GM12801 (cell line): Measurements from ENCODE around the gene IDH3B.

ENCODE experiments used
- TF ChIP-seq, protein P1 (sequence below): IDR thresholded peaks from one replicate; pipeline ENCODE4 v1.5.1; 2011; ENCODE audit warnings: control low read depth; ENCODE audit not compliant: insufficient read length; ENCODE audit errors: extremely low read depth

The IDH3B gene

GRCh38 chr20:2653556-2654383 lies 10.2 kb downstream of the IDH3B start:
- TF ChIP-seq, protein P1, sequence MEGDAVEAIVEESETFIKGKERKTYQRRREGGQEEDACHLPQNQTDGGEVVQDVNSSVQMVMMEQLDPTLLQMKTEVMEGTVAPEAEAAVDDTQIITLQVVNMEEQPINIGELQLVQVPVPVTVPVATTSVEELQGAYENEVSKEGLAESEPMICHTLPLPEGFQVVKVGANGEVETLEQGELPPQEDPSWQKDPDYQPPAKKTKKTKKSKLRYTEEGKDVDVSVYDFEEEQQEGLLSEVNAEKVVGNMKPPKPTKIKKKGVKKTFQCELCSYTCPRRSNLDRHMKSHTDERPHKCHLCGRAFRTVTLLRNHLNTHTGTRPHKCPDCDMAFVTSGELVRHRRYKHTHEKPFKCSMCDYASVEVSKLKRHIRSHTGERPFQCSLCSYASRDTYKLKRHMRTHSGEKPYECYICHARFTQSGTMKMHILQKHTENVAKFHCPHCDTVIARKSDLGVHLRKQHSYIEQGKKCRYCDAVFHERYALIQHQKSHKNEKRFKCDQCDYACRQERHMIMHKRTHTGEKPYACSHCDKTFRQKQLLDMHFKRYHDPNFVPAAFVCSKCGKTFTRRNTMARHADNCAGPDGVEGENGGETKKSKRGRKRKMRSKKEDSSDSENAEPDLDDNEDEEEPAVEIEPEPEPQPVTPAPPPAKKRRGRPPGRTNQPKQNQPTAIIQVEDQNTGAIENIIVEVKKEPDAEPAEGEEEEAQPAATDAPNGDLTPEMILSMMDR: no peak

DNA sequence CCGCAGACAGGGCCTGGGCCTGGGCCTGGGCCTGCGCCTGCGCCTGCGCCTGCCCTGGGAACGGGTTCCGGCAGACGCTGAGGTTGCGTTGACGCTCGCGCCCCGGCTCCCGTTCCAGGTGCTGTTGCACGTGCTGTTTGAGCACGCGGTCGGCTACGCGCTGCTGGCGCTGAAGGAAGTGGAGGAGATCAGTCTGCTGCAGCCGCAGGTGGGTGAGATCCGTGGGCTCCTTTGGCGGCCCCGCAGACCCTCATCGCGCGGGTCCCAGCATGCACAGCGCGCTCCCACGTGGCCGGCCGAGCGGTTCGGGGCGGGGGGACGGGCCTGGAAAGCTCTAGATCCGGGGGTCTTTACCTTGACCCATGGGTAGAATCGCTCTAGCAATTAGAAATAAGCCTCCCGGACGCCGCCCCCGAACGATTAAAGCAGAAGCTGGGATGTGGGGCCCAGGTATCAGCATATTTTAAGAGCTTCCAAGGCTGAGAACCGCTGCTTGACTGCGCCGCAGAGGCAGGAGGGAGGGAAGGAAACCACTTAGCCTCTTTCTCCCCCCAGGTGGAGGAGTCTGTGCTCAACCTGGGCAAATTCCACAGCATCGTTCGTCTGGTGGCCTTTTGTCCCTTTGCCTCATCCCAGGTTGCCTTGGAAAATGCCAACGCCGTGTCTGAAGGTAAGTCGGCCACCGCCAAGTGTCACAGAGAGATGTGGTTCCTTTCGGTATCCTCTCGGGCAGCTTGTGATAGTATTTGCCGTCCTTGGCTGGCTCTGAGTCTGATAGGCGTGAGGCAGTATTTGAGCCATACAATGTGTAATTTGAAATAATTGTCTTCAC lies 11.1 kb downstream of the IDH3B start:
- TF ChIP-seq, protein P1: no peak

- TF ChIP-seq, protein P1: no peak
These were observed 12.0 kb downstream of the IDH3B start, which contains the start of gene NOP56 for GRCh38 chr20:2651772-2652723. Gene NOP56 (plus strand): TSS chr20:2652632. CDS start chr20:2652661, 29 bp downstream.

- TF ChIP-seq, protein P1: no peak
These were observed 20.3 kb downstream of the IDH3B start for GRCh38 chr20:2643708-2644107.

- TF ChIP-seq, protein P1: no peak
These were observed 23.1 kb downstream of the IDH3B start for GRCh38 chr20:2640899-2641298.

GRCh38 chr20:2640260-2640659 lies 23.8 kb downstream of the IDH3B start:
- TF ChIP-seq, protein P1: no peak

DNA sequence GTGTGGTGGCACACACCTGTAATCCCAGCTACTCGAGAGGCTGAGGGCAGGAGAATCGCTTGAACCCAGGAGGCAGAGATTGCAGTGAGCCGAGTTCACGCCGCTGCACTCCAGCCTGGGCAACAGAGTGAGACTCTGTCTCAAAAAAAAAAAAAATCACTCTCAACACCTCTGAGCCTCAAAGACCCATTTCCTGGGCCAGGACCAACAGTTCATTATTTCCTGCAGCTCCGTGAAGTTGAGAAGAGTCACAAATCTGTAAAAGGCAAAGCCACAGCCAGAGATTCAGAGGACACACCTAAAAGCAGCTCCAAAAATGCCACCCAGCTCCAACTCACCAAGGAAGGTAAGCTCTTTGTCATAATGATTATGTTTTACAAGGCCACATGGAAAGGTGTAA lies 26.8 kb downstream of the IDH3B start:
- TF ChIP-seq, protein P1: no peak
